Inflammatory macrophage treated with lipopolysaccharide for 1 hour (primary cell): ENCODE measurements around the gene LDB2.
A peak's percentile ranks its signal among the peaks of the same experiment; 100 is the strongest.
"Not testable (repeated sequence)": the region's sequence is repeated elsewhere in the genome, so short reads cannot be mapped to it uniquely, and the experiment has no call there.

ENCODE experiments used
- DNase-seq, 2 donors: peaks; one replicate each; pipeline ENCODE4 v3.0.0-alpha.2; 2020 to 2022

Gene LDB2

DNA sequence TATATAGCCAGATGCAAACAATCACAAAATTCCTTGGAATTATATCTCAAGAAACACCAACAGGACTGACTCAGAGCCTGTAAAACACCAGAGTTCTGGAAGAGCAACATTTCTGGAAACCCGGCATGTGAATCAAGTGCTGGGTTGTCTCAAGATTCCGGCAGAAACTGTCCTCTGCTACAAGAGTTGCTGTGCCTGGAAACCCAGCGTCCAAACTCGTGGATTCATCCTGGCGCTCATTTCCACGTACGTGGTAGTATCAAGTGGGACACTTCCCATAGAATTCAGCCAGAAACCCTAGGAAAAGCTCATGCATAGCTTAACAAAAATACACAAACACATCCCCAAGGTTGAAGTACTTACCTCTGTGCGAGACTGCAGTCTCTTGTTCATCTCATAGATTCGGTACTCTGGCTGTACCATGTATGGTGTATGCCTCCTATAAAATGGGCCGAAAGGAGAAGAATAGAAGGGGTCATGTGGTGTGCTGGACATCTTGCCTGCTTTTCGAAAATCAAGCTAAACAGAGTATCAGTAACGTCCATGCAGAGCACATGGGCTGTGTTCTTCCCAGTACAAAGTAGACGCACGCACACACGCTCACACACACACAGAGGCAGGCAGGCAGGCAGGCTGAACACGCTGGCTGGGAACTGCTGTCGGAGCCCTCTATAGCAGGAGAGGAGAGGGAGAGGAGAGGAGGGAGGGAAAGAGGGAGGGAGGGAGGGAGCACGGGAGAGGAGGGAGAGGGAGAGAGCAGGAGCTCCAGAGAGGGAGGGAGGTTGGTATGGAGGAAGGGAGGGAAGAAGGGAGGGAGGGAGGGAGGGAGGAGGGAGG is at the start of gene LDB2:
TSS of gene LDB2 (minus strand) at position 655 of the 837 bp plus-strand sequence.
- no peak for DNase-seq

GRCh38 chr4:16942491-16942890 is 44.0 kb upstream of the LDB2 start:
- DNase-seq: no peak

DNA sequence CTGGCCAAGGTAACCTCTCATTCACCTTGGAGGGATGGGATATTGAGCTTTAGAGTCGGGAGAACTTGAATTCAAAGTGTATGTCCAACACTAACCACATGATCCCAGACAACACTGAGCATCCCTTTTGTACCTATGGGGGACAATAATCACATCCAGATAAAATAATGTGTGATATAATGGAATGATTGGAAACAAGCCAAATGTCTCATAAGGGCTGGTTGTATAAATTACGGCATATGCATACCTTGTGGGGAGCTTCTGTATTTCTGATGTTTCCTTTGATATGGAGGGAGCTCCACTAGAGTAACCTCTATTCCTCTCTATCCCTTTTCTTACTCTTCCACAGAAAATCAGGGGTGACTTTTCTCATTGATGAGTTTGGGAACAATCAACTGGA is 40.7 kb upstream of the LDB2 start:
- no peak for DNase-seq

DNA sequence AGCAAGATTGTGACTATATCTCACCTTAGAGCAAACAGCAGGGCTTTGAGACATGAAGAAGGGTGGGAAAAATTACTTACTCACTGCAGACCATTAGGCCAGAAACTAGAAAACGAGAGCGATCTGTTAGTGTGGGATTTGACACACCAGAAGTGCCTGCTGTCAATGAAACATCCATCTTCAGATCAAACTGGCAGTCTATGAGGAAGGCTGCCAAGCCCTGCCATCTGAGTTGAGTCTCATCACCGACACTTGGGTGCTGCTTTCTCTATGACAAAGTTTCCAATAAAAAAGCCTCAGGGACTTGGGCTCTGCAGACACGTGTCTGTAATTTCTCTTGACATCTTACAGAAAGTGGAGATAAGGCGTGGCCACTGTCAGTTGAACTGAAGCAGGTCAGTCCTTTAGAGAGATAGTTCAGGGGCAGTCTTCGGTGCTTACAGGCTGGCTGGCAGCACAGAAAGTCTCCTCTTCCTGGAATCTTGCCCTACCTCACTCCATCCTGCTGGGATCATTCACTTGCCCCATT is 40.1 kb upstream of the LDB2 start:
- no peak for DNase-seq

- no peak for DNase-seq
These were observed 33.2 kb upstream of the LDB2 start for GRCh38 chr4:16931339-16932305.

DNA sequence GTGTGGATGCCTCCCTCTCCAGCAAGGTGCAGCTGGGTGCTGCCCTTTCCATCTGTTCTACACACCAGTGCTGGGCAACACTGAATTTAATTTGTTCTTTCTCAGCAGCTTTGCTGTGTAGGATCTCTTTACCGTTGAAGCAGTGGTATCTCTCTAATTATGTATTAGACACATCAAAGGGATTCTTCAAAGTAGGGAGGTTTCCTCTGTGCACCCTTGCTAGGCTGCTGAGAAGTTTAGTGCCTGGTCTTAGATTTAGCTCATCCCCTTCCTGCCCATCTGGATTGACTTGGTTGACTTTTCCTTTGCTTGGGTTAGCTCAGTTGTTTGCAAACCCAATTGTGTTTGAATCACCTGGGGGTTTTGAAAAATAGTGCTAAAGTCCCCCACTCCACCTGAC is 27.8 kb upstream of the LDB2 start:
- DNase-seq: no peak

DNA sequence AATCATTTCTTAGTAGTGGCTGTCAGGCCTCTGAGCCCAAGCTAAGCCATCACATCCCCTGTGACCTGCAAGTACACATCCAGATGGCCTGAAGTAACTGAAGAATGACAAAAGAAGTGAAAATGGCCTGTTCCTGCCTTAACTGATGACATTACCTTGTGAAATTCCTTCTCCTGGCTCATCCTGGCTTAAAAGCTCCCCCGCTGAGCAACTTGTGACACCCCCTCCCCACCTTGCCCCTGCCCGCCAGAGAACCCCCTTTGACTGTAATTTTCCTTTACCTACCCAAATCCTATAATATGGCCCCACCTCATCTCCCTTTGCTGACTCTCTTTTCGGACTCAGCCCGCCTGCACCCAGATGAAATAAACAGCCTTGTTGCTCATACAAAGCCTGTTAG is 20.3 kb upstream of the LDB2 start:
- DNase-seq: not testable (repeated sequence)

GRCh38 chr4:16916719-16917337 is 18.4 kb upstream of the LDB2 start:
- DNase-seq: peak; percentile 12 to 61

GRCh38 chr4:16916031-16916430 is 17.6 kb upstream of the LDB2 start:
- DNase-seq: no peak

DNA sequence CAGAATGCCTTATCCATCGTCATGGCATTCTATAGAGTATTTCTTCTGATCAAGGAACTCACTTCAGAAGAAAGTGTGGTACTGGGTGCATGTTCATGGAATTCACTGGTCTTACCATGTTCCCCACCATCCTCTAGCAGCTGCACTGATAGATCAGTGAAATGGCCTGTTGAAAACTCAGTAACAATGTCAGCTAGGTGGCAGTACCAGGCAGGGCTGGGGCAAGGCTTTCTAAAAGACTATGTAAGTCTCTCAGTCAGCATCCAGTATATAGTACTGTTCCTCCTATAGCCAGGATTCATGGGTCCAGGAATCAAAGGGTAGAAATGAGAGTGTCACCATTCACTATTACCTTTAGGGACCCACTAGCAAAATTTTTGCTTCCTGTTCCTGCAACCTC is 15.8 kb upstream of the LDB2 start:
- no peak for DNase-seq

DNA sequence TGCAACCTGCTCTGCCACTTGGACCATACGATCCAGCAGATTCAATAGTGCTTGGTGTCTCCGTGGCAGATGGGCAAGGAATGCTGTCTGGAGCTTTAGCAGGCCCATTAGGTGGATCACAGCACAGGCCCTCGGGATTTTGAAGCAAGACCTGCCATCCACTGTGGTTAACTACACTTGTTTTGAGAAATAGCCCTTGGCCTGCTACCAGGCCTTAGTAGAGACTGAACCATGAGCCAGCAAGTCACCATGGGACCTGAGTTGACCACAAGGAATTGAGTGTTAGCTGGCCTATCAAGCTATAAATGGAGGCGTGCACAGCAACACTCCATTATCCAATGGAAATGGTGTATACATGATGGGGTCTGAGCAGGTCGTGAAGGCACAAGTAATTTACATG is 14.5 kb upstream of the LDB2 start:
- DNase-seq: no peak

DNA sequence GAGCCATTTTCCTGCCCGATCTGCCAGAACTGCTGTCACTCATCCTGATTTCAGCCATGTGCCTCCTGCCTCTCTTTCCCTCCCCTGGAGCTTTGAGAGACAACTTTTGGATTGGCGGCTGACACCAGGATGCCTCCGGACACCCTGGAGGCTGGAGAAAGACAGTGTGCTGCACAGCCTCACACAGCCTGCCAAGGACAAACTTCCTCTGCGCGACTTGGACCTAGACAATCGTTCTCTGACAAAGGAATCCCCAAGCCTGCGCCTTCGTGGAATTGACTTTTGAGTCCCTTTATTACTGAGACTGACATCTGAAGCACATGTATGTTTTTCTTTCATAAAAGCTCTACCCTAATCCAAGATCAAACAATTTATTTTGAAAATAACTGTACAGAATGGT is 10.8 kb upstream of the LDB2 start:
- DNase-seq: no peak

- no peak for DNase-seq
These were observed 10.1 kb upstream of the LDB2 start for GRCh38 chr4:16908377-16909021.

DNA sequence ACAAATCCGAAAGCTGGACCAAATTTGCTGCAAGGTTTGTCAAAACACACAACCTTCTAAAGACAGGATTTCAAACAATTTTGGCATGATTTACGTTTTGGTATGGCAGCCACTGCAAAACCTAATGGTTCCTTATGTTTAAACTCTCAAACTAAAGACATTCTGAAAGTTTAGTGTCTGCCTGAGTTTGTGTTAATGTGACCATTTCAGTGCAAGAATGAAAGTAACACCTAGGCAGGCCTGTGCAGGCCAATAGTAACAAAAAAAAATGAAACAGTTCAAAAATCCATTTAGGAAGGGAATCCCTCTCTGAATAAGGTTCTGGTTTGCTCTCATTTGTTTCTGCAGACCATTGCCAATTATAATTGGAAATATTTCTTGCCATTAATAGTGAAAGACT is 1.9 kb upstream of the LDB2 start:
- DNase-seq: no peak

DNA sequence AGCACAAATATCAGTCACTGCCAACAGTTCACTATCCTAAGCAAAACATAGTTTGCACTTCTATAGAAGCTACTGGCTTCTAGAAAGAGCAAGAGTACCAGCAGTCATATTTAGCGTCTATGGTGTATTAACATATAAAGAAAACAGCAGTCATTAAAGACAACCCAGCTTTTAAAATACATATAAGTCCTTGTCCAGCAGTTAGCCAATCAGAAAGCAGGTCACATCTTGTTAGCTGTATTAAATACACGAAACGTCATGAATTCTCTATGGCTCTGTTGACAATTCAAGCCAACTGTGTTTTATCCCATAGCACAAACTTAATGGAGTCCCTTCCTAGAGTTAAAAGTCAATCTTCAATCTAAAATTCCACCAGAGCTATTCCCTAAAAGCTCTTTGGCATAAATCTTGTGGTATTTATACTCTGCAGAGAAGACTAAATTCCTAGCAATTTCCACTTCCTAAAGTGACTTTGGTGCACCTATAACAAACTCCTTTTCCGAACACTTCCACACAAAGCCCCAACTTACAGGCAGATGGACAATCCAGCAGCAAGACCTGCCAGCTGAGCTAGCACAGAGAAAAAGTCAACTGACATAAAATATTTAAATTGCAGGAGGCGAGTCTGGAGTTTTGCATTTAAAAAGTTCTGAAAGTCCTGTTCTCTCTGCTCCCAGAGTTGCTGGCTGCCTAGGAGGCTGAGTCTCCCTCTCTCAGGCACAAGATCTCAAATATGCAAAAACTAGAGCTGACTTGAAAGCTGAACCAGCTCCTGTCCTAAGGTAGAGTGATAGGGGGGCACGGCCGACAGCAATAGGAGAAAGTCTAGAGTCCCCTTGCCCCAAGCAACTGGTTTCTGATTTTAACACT is 1.3 kb downstream of the LDB2 start:
- no peak for DNase-seq

GRCh38 chr4:16894406-16894805 is 4.0 kb downstream of the LDB2 start:
- DNase-seq: no peak

- DNase-seq: no peak
These were observed 5.2 kb downstream of the LDB2 start for GRCh38 chr4:16893141-16893651.

GRCh38 chr4:16890651-16891050 is 7.8 kb downstream of the LDB2 start:
- no peak for DNase-seq

DNA sequence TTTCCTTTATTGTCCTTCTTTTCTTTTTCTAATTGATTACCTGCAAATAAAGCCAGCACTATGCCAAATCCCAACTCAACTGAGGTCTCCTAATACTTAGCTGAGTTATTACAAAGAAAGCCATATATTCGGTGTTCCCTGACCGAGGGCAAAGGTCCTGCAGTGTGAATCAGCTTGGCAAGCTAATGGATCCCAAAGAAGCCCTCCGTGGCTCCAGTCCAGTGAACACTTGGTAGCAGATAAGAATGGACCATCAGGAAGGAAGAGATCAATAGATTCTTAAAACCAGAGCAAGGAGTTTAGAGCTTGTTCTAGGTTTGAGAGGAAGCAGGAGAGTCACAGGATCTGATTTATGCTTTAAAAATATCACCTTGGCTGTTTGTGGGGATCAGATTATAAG is 8.5 kb downstream of the LDB2 start:
- DNase-seq: no peak

- no peak for DNase-seq
These were observed 10.6 kb downstream of the LDB2 start for GRCh38 chr4:16887887-16888286.
